GM19372 (cell line): ENCODE data around the gene KLC3.

Experiments used
- ATAC-seq: cut with Tn5 transposase; IDR thresholded peaks from one replicate; pipeline ENCODE4 v1.9.1; 2021; ENCODE audit warnings: mild to moderate bottlenecking, low read depth, moderate library complexity; ENCODE audit not compliant: unreplicated experiment

The KLC3 gene

DNA sequence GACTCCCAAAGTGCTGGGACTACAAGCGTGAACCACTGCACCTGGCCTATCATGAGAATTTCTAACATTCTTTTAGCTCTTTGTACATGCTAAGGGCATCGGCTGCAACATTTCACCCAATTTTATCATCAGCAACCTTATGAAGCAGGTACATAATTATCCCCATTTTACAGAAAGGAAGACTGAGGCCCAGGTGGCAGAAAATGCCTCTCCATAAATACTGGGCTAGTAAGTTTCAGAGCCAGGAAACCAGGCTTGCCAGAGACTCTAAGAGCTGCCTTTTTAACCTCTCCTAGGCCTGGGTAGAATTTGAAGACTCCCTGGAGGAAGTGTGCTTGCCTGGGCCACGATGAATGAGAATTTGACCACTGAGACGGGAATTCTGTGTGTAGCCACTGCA lies 27.6 kb downstream of the KLC3 start:
- ATAC-seq = no peak

DNA sequence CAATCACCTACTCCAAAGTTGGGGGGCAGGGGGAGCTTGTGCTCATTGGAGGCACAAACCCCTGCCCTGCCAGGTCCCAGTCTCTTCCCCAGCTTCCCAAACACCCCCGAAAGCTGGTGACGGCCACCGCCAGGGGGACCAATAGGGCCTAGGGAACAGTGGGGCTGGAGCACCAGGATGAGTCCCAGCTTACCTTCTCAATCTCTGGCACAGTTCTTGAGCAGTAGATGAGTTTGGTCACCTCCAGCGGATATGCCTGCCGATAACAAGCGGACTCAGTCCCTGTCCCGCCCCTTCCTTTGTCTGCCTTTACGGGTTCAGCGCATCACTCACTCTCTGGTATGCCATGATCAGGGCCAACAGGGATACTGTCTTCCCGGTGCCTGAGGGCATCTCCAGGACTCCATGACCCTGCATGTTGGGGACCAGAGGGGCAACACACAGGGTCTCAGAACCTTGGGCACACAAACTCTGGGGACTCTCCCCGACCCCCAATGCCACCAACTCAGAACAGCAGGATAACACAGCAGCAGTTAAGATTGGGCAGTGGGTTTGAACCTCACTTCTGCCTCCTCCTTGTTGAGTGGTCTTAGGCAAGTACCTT lies 28.3 kb downstream of the KLC3 start:
- no peak for ATAC-seq

GRCh38 chr19:45370410-45371204 lies 30.1 kb downstream of the KLC3 start, which contains the start of gene ERCC2:
ERCC2 (minus strand) TSS chr19:45370573; CDS start chr19:45370540, 33 bp downstream.
- ATAC-seq = peak; percentile 95

GRCh38 chr19:45376045-45376724 lies 35.6 kb downstream of the KLC3 start:
- ATAC-seq = no peak

DNA sequence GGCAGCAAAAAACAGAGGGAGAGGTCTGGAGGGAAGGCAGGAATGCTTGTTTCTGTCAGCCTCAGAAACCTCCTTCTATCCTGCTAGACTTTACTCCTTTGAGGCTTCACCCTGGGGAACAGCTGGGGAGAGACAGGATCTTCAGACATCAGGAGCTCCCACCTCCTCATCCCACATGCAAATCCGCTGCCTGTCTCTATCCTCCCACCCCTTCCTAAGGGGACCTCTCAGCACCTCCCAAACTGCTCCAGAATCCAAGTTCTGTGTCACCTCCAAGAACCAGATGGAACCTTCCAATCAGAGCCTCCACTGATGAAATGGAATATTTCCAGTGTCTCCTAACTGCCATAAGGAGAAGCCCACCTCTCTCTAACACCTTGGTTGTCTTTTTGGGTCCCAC lies 39.6 kb downstream of the KLC3 start:
- no peak for ATAC-seq

DNA sequence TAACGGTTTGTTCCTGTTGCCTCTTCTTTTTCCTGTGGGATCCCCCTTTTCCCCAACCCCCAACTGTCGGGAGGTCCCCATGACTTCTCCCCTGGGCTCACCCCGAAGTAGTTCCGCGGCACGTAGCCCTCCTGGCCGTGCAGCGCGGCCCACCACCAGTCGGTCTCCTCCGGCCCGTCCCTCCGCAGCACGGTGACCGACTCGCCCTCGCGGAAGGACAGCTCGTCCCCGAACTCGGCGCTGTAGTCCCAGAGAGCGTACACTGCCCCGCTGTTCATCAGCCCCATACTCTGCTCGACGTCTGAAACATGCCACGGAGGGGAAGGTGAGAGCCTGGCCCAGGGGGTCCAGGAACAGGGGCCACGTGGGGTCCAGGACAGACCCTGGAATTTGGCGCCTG lies 41.9 kb downstream of the KLC3 start:
- no peak for ATAC-seq

DNA sequence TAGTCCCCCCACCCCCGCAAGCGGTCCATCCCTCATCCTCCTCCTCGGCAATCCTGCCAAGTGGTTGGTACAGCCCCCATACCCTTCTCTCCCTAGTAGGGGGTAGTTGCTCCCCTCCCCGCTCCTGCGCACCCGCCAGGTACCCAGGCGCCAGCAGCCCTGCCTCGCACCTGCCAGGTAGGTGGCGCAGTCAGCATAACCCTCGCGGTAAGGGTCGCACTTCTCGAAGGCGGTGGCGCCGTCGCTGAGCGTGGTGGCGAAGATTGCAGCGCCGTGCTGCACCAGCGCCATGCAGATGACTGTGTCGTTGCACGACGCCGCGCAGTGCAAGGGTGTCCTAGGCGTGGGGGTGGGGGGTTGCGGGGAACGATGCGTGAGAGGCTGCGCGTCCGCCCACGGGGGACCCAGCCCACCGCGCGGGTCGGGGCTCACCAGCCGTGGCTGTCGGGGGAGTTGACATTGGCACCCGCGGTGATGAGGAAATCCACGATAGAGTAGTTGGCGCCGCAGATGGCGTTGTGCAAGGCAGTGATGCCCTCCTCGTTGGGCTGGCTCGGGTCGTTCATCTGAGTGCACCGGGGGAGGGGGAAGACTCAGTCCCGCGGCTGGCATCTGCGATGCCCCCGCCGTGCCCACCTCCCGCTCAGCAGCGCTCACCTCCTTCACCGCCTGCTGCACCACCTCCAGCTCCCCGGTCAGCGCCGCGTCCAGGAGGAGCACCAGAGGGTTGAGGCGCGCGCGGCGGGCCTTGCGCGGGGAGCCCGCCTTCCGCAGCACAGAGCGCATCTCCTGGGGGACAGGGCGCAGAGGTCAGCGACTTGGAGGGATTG lies 45.1 kb downstream of the KLC3 start:
- ATAC-seq = no peak

GRCh38 chr19:45391346-45391745 lies 50.8 kb downstream of the KLC3 start:
- ATAC-seq = no peak

- no peak for ATAC-seq
Observed at GRCh38 chr19:45391871-45392665, 51.5 kb downstream of the KLC3 start.

- ATAC-seq = no peak
Observed at GRCh38 chr19:45395821-45396617, 55.5 kb downstream of the KLC3 start.

DNA sequence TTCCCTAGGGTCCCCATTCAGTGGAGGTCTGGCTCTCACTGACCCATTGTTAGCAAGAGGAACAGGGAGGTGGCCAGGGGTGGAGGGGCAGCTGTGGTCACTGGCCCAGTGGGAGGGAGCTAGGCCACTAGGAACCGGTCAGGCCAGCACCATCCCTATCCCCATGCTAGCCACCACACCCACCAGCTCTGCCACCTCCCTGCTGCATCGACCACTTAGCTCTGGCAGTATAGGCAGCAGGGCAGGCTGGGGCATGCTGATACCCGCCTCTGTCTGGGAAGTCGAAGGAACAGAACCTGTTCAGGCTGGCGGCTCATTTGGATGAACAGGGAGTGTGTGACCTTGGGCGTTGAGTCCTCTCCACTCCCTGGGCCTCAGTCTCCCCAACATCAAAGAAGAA lies 59.6 kb downstream of the KLC3 start:
- ATAC-seq = no peak
